BJ (cell line): ENCODE results near the gene CABP7. TPM values are rescaled to one million over a fixed set of nuclear protein-coding genes. Genes with fewer than 3 reads are reported as not detected.

Experiments
- CTCF ChIA-PET: fragments of 350-600 bp; formaldehyde crosslinking; extraction: SDS; loops from one replicate; lab custom pipeline; 2021; ENCODE audit warnings: antibody characterized with exemption, inconsistent platforms; lab: Yijun Ruan, JAX
- POLR2A ChIA-PET: fragments of 300-600 bp; sonication (Branson Sonifier 250); formaldehyde crosslinking; extraction: SDS; loops from one replicate; lab custom pipeline; 2021; ENCODE audit warnings: antibody characterized with exemption; lab: Charles Lee
- DNase-seq: peaks from one replicate; pipeline ENCODE4 v3.0.0-alpha.2; 2011; ENCODE audit warnings: low read depth
- H3K27me3 ChIP-seq: 2 replicates; pipeline ENCODE4 v1.6.0; 2011; ENCODE audit warnings: low read length; ENCODE audit not compliant: control insufficient read depth, insufficient read depth
- H3K36me3 ChIP-seq: 2 replicates; pipeline ENCODE4 v1.5.1; 2011; ENCODE audit warnings: low read length; ENCODE audit not compliant: control insufficient read depth, insufficient read depth
- H3K4me3 ChIP-seq: 2 replicates; pipeline ENCODE4 v1.5.1; 2011; ENCODE audit warnings: low read depth, mild to moderate bottlenecking, control low read depth, low read length
- CTCF ChIP-seq: IDR thresholded peaks from 2 replicates; pipeline ENCODE4 v1.5.1; 2011; ENCODE audit warnings: low read depth, mild to moderate bottlenecking, control low read depth, inconsistent platforms, low read length, moderate library complexity; ENCODE audit not compliant: insufficient read depth
- polyA plus RNA-seq: library from polyadenylated mRNA; depleted of rRNA; stranded (reverse); fragments of >200 nt; gene quantifications from 2 replicates; pipeline ENCODE4 v1.2.3, GENCODE V29; 2011

CABP7 gene
- polyA plus RNA-seq, 1 experiment: 0.02 TPM

GRCh38 chr22:29683536-29683935 lies 36.3 kb upstream of the CABP7 start:
- DNase-seq: no peak
- H3K27me3 ChIP-seq: no peaks in the 10 kb centered on the region
- POLR2A ChIA-PET: no interaction called here
- TF ChIP-seq CTCF: no peak
- CTCF ChIA-PET: no interaction called here
- peaks cover 13% of the 10 kb centered on the region for H3K36me3 ChIP-seq
- no peak overlapping the region for H3K4me3 ChIP-seq

- Histone ChIP-seq H3K36me3 (peaks cover 11% of the 10 kb centered on the region), H3K4me3 (no peak overlapping the region), H3K27me3 (no peaks in the 10 kb centered on the region)
- ChIA-PET CTCF (no interaction called here), POLR2A (no interaction called here)
- TF ChIP-seq CTCF: no peak
- no peak for DNase-seq
Measured at GRCh38 chr22:29684244-29684643, 35.6 kb upstream of the CABP7 start.

GRCh38 chr22:29689206-29689879 lies 30.5 kb upstream of the CABP7 start:
- TF ChIP-seq CTCF: no peak
- ChIA-PET CTCF (interaction anchor here (0.6 to 2.7 kb wide), 25 partner anchors 8 to 401 kb away, joined by 3 to 19 read pairs (median 4); partner anchors contain the start of genes UQCR10 and ZMAT5), POLR2A (interaction anchor here (0.6 kb wide), 1 partner anchor 9 kb away, joined by 4 read pairs; no protein-coding TSS in a partner anchor)
- peaks cover 12% of the 10 kb centered on the region for H3K36me3 ChIP-seq
- H3K27me3 ChIP-seq: no peaks in the 10 kb centered on the region
- H3K4me3 ChIP-seq: no peak overlapping the region
- no peak for DNase-seq

- peaks cover 14% of the 10 kb centered on the region for H3K36me3 ChIP-seq
- no peak overlapping the region for H3K4me3 ChIP-seq
- POLR2A ChIA-PET: no interaction called here
- no peaks in the 10 kb centered on the region for H3K27me3 ChIP-seq
- peak; percentile 84 for TF ChIP-seq CTCF
- DNase-seq: no peak
- CTCF ChIA-PET: interaction anchor here (0.7 to 2.7 kb wide), 23 partner anchors 9 to 401 kb away, joined by 3 to 19 read pairs (median 4); partner anchors contain the start of genes UQCR10 and ZMAT5
Measured at GRCh38 chr22:29689880-29690213, 30.0 kb upstream of the CABP7 start.

- ChIA-PET CTCF (interaction anchor here (0.7 to 2.7 kb wide), 16 partner anchors 10 to 398 kb away, joined by 3 to 19 read pairs (median 4); partner anchors contain the start of genes UQCR10 and ZMAT5), POLR2A (no interaction called here)
- Histone ChIP-seq H3K27me3 (no peaks in the 10 kb centered on the region), H3K36me3 (peaks cover 17% of the 10 kb centered on the region), H3K4me3 (no peak overlapping the region)
- no peak for DNase-seq
- no peak for TF ChIP-seq CTCF
Measured at GRCh38 chr22:29690476-29690875, 29.3 kb upstream of the CABP7 start.
